Upper lobe of left lung (tissue), 4 donors: ENCODE data around the gene STK16.

Experiments used
- CTCF ChIP-seq, 6 experiments: fragments of 450-650 bp in 4 of 6; fragments of 200-600 bp in 2 of 6; sonication (generic) in 2 of 6; IDR thresholded peaks; one replicate each; pipeline ENCODE4 v1.5.1; 2016 to 2019; ENCODE audit warnings: antibody characterized with exemption in 6 of 6
- EP300 ChIP-seq, 4 donors: sonication (generic); formaldehyde crosslinking; IDR thresholded peaks; one replicate each; pipeline ENCODE4 v1.5.1; 2017; ENCODE audit warnings: antibody characterized with exemption in 4 of 4, control low read depth in 2 of 4
- POLR2A ChIP-seq, 4 donors: fragments of 450-650 bp; IDR thresholded peaks; one replicate each; pipeline ENCODE4 v1.5.1; 2016 to 2017; ENCODE audit warnings: antibody characterized with exemption in 4 of 4, mild to moderate bottlenecking in 2 of 4
- POLR2AphosphoS5 ChIP-seq, 2 donors: sonication (generic); formaldehyde crosslinking; IDR thresholded peaks; one replicate each; pipeline ENCODE4 v1.5.1; 2017; ENCODE audit warnings: antibody characterized with exemption in 2 of 2

GRCh38 chr2:219269362-219270054 is 24.2 kb downstream of the STK16 start:
- no peak for TF ChIP-seq CTCF (IDR thresholded peaks at IDR 0.05)
- no peak for TF ChIP-seq POLR2A (IDR thresholded peaks at IDR 0.05)
- no peak for TF ChIP-seq EP300 (IDR thresholded peaks at IDR 0.05)
- TF ChIP-seq POLR2AphosphoS5 (IDR thresholded peaks at IDR 0.05) = no peak
